Mesodermal cell (in vitro differentiated cells): Measurements from ENCODE around the gene PLAGL2.
A peak's percentile ranks its signal among the peaks of the same experiment; 100 is the strongest.
"Not testable (repeated sequence)": the region's sequence is repeated elsewhere in the genome, so short reads cannot be mapped to it uniquely, and the experiment has no call there.

ENCODE experiments used
- H3K27ac ChIP-seq: 2 replicates; pipeline ENCODE4 v1.7.0; 2013; ENCODE audit warnings: mild to moderate bottlenecking, low read depth, low read length, moderate library complexity; ENCODE audit not compliant: severe bottlenecking
- H3K36me3 ChIP-seq: 2 replicates; pipeline ENCODE4 v1.7.1; 2013; ENCODE audit warnings: mild to moderate bottlenecking, low read length, moderate library complexity; ENCODE audit not compliant: control insufficient read depth, insufficient read depth
- H3K4me1 ChIP-seq: one replicate; pipeline ENCODE4 v1.7.1; 2013; ENCODE audit warnings: mild to moderate bottlenecking, low read length; ENCODE audit not compliant: insufficient read depth, control insufficient read depth, poor library complexity, severe bottlenecking
- H3K4me3 ChIP-seq: 2 replicates; pipeline ENCODE4 v1.7.0; 2013; ENCODE audit warnings: low read length, control low read depth, mild to moderate bottlenecking; ENCODE audit not compliant: insufficient read depth, poor library complexity, severe bottlenecking; ENCODE audit errors: extremely low read depth
- H3K9me3 ChIP-seq: 2 replicates; pipeline ENCODE4 v1.7.1; 2013; ENCODE audit warnings: mild to moderate bottlenecking, low read length, moderate library complexity; ENCODE audit not compliant: control insufficient read depth
- WGBS, 2 experiments: methylation state at CpG; one replicate each; pipeline ENCODE4 v1.1.5; 2013; ENCODE audit warnings: missing lambda C conversion rate in 2 of 2; ENCODE audit not compliant: insufficient coverage in 2 of 2; 5-methylcytosine and 5-hydroxymethylcytosine counted together

PLAGL2 gene

DNA sequence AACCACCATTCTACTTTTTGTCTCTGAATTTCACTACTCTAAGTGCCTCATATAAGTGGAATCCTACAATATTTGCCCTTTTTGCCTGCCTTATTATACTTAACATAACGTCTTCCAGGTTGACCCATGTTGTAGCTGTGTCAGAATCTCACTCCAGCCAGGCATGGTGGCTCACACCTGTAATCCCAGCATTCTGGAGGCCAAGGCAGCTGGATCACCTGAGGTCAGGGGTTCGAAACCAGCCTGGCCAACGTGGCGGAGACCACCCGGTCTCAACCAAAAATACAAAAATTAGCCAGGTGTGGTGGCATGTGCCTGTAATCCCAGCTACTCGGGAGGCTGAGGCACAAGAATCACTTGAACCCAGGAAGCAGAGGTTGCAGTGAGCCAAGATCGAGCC lies 29.8 kb downstream of the PLAGL2 start:
- H3K27ac ChIP-seq, H3K36me3 ChIP-seq, H3K9me3 ChIP-seq, H3K4me3 ChIP-seq, H3K4me1 ChIP-seq: not testable (repeated sequence)
- 94 to 97% methylated on average over 5 to 7 of the region's 7 CpGs for WGBS, 2 experiments

DNA sequence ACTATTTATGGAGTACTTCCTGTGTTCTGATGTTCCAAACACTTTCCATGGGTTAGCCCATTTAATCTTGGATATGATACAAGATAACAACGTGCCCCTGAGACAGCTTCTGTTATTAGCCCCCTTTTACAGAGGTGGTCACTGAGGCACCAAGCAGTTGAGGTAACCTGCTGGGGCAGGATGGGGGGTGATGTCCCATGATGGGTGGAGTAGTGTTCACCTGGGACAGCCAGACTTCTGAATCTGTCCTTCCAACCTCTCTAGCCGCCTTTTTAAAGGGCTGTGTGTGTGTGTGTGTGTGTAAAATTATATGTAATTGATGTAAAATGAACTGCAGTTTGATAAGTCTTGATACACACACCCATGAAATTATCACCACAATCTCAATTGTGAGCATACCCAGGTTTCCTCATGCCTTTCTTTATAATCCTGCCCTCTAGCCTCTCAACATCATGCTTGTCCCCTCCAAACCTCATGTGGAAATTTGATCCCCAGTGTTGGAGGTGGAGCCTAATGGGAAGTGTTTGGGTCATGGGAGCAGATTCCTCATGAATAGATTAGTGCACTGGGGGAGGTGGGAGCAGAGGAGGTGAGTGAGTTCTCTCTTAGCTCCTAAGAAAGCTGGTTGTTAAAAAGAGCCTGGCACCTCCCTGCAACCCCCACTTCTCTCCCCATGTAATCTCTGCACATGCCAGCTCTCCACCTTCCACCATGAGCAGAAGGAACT lies 39.2 kb downstream of the PLAGL2 start:
- Histone ChIP-seq H3K4me1 (peaks cover 5% of the 10 kb centered on the region), H3K36me3 (peaks cover 41% of the 10 kb centered on the region), H3K4me3 (no peak overlapping the region), H3K9me3 (no peaks in the 10 kb centered on the region), H3K27ac (peak overlapping the region; percentile 29)
- 100% methylated on average over 1 of the region's 2 CpGs; no CpG with 5 or more reads in 1 of the 2 experiments for WGBS, 2 experiments

DNA sequence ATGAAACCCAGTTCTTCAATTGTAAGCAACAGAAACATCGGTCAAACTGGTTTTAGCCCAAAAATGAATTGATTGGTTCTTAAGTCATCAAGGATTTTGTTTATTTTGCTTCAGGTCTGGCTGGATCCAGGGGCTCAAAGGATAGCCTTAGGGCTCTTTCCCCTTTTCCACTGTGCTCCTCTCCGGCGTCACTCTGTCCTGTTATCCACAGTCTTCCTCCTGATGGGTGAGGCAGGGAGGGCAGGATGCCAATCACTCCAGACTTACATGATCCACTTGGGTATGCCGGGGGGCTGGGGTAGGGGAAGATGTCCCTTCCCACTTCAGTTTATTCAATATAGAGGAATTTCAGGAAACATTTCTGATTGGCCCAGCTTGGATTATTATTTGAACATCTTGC lies 40.0 kb downstream of the PLAGL2 start:
- peaks cover 5% of the 10 kb centered on the region for H3K4me1 ChIP-seq
- no peaks in the 10 kb centered on the region for H3K9me3 ChIP-seq
- H3K36me3 ChIP-seq, result peaks cover 44% of the 10 kb centered on the region
- peak overlapping the region; percentile 49 for H3K27ac ChIP-seq
- H3K4me3 ChIP-seq, result no peak overlapping the region
- 100% methylated on average over 1 of the region's 4 CpGs; no CpG with 5 or more reads in 1 of the 2 experiments for WGBS, 2 experiments

DNA sequence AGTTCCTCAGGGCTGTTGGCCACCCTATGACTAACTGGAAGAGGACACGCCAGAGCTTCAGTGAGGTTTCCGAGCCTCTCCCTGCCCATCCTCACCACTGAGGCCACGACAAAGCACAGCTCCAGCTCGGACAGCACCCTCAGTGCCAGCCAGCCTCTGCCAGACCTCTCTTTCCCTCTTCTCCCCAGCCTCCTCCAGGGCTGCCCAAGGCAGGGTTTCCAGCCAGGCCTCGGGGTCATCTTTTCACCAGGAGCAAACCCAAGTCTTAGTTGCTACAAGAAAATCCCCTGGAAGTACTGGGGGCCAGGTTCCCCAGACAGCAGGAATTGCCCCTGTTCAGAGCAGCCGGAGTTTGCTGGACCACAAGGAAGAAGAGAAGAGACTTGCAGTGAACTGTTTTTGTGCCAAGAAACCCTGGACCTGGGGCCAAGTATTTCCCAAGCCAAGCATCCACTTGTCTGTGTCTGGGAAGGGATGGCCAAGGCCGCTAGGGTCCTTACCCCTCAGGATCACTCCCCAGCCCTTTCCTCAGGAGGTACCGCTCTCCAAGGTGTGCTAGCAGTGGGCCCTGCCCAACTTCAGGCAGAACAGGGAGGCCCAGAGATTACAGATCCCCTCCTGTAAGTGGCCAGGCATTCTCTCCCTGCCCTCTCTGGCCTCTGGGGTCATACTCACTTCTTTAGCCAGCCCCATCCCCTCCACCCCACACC lies 41.6 kb downstream of the PLAGL2 start:
- Histone ChIP-seq H3K4me3 (no peak overlapping the region), H3K4me1 (peaks cover 5% of the 10 kb centered on the region), H3K9me3 (no peaks in the 10 kb centered on the region), H3K27ac (no peak overlapping the region), H3K36me3 (peaks cover 60% of the 10 kb centered on the region)
- 90 to 93% methylated on average over 6 to 7 of the region's 8 CpGs for WGBS, 2 experiments

DNA sequence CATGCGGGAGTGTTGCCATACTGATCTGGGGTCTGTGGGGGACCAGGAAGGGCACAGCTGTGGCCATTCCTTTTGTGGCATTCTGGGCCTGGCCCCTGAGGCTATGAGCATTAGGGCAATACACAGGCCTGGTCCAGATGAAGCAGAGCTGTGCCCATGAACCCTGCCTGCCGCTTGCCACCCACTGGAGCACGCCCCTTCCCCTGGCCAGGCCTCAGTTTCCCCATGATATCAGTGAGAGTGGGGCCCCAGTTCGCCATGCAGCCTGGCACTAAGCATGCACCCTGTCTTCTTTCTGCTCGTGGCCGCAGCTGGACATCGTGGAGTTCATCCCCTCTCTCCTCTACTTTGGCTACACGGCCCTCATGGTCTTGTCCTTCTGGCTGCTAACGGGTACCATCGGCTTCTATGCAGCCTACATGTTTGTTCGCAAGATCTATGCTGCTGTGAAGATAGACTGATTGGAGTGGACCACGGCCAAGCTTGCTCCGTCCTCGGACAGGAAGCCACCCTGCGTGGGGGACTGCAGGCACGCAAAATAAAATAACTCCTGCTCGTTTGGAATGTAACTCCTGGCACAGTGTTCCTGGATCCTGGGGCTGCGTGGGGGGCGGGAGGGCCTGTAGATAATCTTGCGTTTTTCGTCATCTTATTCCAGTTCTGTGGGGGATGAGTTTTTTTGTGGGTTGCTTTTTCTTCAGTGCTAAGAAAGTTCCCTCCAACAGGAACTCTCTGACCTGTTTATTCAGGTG lies 42.4 kb downstream of the PLAGL2 start:
- 95 to 97% methylated on average over 18 to 20 of the region's 21 CpGs for WGBS, 2 experiments
- H3K36me3 ChIP-seq, result peaks cover 68% of the 10 kb centered on the region
- peaks cover 5% of the 10 kb centered on the region for H3K4me1 ChIP-seq
- H3K9me3 ChIP-seq, result no peaks in the 10 kb centered on the region
- H3K27ac ChIP-seq, result no peak overlapping the region
- H3K4me3 ChIP-seq, result no peak overlapping the region

GRCh38 chr20:32163951-32164350 lies 43.6 kb downstream of the PLAGL2 start:
- Histone ChIP-seq H3K36me3 (peaks cover 80% of the 10 kb centered on the region), H3K4me1 (peaks cover 5% of the 10 kb centered on the region), H3K9me3 (no peaks in the 10 kb centered on the region), H3K4me3 (no peak overlapping the region), H3K27ac (no peak overlapping the region)
- 96% methylated on average over 2 of the region's 5 CpGs; no CpG with 5 or more reads in 1 of the 2 experiments for WGBS, 2 experiments

DNA sequence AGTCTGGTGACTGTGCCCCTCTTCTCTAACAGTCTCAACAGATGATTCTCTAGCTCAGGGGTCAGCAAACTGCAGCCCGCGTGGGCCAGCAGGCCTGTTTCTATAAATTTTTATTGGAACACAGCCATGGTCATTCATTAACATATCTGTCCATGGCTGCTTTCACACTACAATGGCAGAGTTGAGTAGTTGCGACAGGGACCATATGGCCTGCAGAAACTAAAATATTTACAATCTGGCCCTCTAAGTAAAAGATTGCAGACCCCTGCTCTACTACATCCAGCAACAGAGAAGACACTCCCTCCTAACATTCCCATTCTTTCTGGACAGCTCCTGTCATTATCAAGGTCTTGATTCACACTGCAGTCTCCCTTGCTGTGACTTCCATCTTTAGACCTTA lies 45.2 kb downstream of the PLAGL2 start:
- H3K27ac ChIP-seq, result no peak overlapping the region
- H3K36me3 ChIP-seq, result peaks cover 92% of the 10 kb centered on the region
- H3K4me1 ChIP-seq, result no peaks in the 10 kb centered on the region
- 94 to 100% methylated on average over 3 of the region's 3 CpGs for WGBS, 2 experiments
- H3K9me3 ChIP-seq, result no peaks in the 10 kb centered on the region
- no peak overlapping the region for H3K4me3 ChIP-seq

- no peaks in the 10 kb centered on the region for H3K9me3 ChIP-seq
- 89 to 95% methylated on average over 3 to 5 of the region's 5 CpGs for WGBS, 2 experiments
- H3K27ac ChIP-seq, result no peak overlapping the region
- H3K4me1 ChIP-seq, result no peaks in the 10 kb centered on the region
- H3K4me3 ChIP-seq, result no peak overlapping the region
- H3K36me3 ChIP-seq, result peaks cover 78% of the 10 kb centered on the region
These were observed 47.2 kb downstream of the PLAGL2 start for GRCh38 chr20:32160341-32160740.

GRCh38 chr20:32159766-32160221 lies 47.7 kb downstream of the PLAGL2 start:
- H3K27ac ChIP-seq, result no peak overlapping the region
- peaks cover 74% of the 10 kb centered on the region for H3K36me3 ChIP-seq
- H3K4me3 ChIP-seq, result no peak overlapping the region
- peaks cover 5% of the 10 kb centered on the region for H3K4me1 ChIP-seq
- WGBS, 2 experiments, result 90 to 98% methylated on average over 5 of the region's 5 CpGs
- no peaks in the 10 kb centered on the region for H3K9me3 ChIP-seq

DNA sequence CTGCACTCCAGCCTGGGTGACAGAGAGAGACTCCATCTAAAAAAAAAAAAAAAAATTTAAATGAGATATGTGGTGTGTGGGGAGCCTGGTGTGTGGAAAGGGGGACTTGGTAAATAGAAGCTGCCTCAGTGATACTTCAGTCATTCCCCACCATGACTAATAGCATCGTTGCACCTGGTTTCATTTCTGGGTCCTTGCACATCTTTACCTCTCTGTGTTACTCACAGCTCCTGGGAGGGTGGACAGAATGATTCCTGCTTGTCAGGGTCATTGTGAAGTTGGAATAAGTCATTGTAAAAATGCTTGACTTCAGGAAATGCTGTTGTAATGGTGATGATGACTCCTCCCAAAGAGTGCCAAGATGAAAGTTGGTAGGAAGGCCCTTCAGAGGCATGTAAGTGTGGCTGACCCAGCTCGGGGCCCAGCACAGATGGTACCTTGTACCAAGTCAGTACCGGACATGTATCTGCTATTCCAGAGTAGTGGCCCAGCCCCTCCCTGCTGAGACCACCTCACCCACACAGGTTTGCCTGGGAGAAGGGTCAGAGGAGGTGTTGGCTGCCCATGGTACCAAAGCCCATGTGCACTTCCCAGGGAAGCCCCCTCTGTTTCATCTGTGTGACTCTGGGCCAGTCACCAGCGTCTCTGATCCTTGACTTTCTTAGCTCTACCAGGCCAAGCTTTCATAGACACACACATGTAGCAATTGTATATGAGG lies 48.4 kb downstream of the PLAGL2 start:
- WGBS, 2 experiments, result 94 to 100% methylated on average over 2 of the region's 4 CpGs
- no peak overlapping the region for H3K27ac ChIP-seq
- no peaks in the 10 kb centered on the region for H3K9me3 ChIP-seq
- no peak overlapping the region for H3K4me3 ChIP-seq
- peaks cover 6% of the 10 kb centered on the region for H3K4me1 ChIP-seq
- H3K36me3 ChIP-seq, result peaks cover 69% of the 10 kb centered on the region
